Measurements from ENCODE around the gene PNPLA6. TPM values are rescaled to one million over a fixed set of nuclear protein-coding genes. Genes with fewer than 3 reads are reported as not detected.

The PNPLA6 gene
- total and polyA plus RNA-seq, 9 of the 15 experiments (the other 6 are each of a cell fraction or from before 2014, with no cell fraction given) = 0.07 to 30.2 (median 8.3) TPM

DNA sequence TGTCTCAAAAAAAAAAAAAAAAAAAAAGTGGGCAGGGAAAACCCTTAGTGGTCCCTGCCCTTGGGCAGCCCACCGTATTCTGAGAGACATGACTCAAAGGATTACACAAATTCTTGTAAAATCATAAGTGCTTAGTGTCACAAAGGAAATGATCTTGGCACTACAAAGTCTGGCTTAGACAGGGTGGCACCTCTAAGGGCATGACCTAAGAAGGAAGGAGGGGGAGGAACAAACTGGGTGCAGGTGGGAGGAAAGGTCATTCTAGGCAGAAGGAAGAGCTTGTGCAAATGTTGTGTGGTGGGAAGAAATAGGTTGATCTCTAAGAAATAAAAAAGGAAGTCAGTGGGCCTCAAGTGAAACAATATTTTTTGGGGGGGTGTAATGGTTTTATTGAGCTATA is 10.4 kb downstream of the PNPLA6 start:
- no peaks in the 10 kb centered on the region for H3K79me2 ChIP-seq (ENCODE audit: control insufficient read depth, insufficient read depth, low read length)
- no peak for DNase-seq (ENCODE audit: extremely low read depth in 1 of 4, low spot score in 3 of 4)
- no CpG with 5 or more reads among the region's 1 CpG for WGBS (ENCODE audit: insufficient coverage, low coverage, missing lambda C conversion rate)
- 0 out of 2 replicates have a peak, but pooled peaks cover 3% of the 10 kb centered on the region for H3K9me3 ChIP-seq (replicated peaks; ENCODE audit: control insufficient read depth, insufficient read depth, low read depth, low read length)
- H3K36me3 ChIP-seq (ENCODE audit: control insufficient read depth, insufficient read depth, low read length) = peaks cover 7% of the 10 kb centered on the region; the same call in 1 of the 3 replicates
- H3K9me1 ChIP-seq (ENCODE audit: control insufficient read depth, insufficient read depth, low read length) = no peaks in the 10 kb centered on the region
- H3K4me1 ChIP-seq (replicated peaks in 1 of 2; ENCODE audit: control insufficient read depth in 2 of 2, insufficient read depth in 2 of 2, low read length in 2 of 2) = peaks cover 5 to 40% of the 10 kb centered on the region in 2 experiments; a peak in 3 of 5 replicates
- H3K4me2 ChIP-seq (ENCODE audit: insufficient read depth, low read length) = no peak overlapping the region
- ChIA-PET POLR2A (interaction anchor here (0.8 kb wide), 1 partner anchor 59 kb away, joined by 3 read pairs; no protein-coding TSS in a partner anchor), CTCF (ENCODE audit: low intra/inter-chr PET ratio) (no interaction called here)
- no peak for TF ChIP-seq RAD51 (IDR thresholded peaks at IDR 0.05; ENCODE audit: borderline replicate concordance, low read depth)
- TF ChIP-seq TAL1 (IDR thresholded peaks at IDR 0.05) = no peak
- no peak for TF ChIP-seq SAFB2 (IDR thresholded peaks at IDR 0.05; ENCODE audit: borderline replicate concordance, low read depth, low read length, severe bottlenecking)
- no peak for TF ChIP-seq ZNF785 (CRISPR knock-in tag; IDR thresholded peaks at IDR 0.05)
- TF ChIP-seq, protein P1, sequence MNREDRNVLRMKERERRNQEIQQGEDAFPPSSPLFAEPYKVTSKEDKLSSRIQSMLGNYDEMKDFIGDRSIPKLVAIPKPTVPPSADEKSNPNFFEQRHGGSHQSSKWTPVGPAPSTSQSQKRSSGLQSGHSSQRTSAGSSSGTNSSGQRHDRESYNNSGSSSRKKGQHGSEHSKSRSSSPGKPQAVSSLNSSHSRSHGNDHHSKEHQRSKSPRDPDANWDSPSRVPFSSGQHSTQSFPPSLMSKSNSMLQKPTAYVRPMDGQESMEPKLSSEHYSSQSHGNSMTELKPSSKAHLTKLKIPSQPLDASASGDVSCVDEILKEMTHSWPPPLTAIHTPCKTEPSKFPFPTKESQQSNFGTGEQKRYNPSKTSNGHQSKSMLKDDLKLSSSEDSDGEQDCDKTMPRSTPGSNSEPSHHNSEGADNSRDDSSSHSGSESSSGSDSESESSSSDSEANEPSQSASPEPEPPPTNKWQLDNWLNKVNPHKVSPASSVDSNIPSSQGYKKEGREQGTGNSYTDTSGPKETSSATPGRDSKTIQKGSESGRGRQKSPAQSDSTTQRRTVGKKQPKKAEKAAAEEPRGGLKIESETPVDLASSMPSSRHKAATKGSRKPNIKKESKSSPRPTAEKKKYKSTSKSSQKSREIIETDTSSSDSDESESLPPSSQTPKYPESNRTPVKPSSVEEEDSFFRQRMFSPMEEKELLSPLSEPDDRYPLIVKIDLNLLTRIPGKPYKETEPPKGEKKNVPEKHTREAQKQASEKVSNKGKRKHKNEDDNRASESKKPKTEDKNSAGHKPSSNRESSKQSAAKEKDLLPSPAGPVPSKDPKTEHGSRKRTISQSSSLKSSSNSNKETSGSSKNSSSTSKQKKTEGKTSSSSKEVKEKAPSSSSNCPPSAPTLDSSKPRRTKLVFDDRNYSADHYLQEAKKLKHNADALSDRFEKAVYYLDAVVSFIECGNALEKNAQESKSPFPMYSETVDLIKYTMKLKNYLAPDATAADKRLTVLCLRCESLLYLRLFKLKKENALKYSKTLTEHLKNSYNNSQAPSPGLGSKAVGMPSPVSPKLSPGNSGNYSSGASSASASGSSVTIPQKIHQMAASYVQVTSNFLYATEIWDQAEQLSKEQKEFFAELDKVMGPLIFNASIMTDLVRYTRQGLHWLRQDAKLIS (CRISPR knock-in tag; IDR thresholded peaks at IDR 0.05) = no peak
- TF ChIP-seq, protein P2, sequence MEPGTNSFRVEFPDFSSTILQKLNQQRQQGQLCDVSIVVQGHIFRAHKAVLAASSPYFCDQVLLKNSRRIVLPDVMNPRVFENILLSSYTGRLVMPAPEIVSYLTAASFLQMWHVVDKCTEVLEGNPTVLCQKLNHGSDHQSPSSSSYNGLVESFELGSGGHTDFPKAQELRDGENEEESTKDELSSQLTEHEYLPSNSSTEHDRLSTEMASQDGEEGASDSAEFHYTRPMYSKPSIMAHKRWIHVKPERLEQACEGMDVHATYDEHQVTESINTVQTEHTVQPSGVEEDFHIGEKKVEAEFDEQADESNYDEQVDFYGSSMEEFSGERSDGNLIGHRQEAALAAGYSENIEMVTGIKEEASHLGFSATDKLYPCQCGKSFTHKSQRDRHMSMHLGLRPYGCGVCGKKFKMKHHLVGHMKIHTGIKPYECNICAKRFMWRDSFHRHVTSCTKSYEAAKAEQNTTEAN (CRISPR knock-in tag; IDR thresholded peaks at IDR 0.05) = no peak
- TF ChIP-seq, protein P3, sequence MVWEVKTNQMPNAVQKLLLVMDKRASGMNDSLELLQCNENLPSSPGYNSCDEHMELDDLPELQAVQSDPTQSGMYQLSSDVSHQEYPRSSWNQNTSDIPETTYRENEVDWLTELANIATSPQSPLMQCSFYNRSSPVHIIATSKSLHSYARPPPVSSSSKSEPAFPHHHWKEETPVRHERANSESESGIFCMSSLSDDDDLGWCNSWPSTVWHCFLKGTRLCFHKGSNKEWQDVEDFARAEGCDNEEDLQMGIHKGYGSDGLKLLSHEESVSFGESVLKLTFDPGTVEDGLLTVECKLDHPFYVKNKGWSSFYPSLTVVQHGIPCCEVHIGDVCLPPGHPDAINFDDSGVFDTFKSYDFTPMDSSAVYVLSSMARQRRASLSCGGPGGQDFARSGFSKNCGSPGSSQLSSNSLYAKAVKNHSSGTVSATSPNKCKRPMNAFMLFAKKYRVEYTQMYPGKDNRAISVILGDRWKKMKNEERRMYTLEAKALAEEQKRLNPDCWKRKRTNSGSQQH (CRISPR knock-in tag; IDR thresholded peaks at IDR 0.05) = no peak
- H3K4me3 ChIP-seq = no peak overlapping the region
- no peak overlapping the region for H3K9ac ChIP-seq (ENCODE audit: insufficient read depth in 1 of 2, low read depth in 2 of 2, low read length in 2 of 2)
- H2AFZ ChIP-seq (ENCODE audit: low read depth, low read length) = no peak overlapping the region
- H3K27me3 ChIP-seq (ENCODE audit: control insufficient read depth in 2 of 2, insufficient read depth in 2 of 2, low read length in 2 of 2) = no peaks in the 10 kb centered on the region
- no peak overlapping the region for H3K27ac ChIP-seq (ENCODE audit: extremely low read depth, low read depth, low read length)
- no peak for ATAC-seq
- no peaks in the 10 kb centered on the region for H4K20me1 ChIP-seq (replicated peaks; ENCODE audit: control insufficient read depth, insufficient read depth, low read length)
- no TSS peak for BruUV-seq (replicated peaks)
- intact Hi-C loops (cut with micrococcal nuclease) (no loop called here), in situ Hi-C loops (cut with MboI) (no loop called here)
- FAIRE-seq = no peak
